CD4-positive, alpha-beta T cell (primary cell): ENCODE data around the gene TNFAIP1. TPM values are rescaled to one million over a fixed set of nuclear protein-coding genes. Genes with fewer than 3 reads are reported as not detected.

ENCODE experiments used
- ATAC-seq: fragments of 200-7000 bp; cut with Tn5 transposase; one replicate; pipeline ENCODE4 v1.10.0; 2022; ENCODE audit warnings: mild to moderate bottlenecking; ENCODE audit not compliant: poor library complexity
- CTCF ChIA-PET: fragments of 350-600 bp; sonication (Branson Sonifier 250); formaldehyde crosslinking; loops from one replicate; lab custom pipeline; 2021; ENCODE audit warnings: antibody characterized with exemption, inconsistent platforms; lab: Charles Lee
- POLR2A ChIA-PET: fragments of 350-600 bp; sonication (Branson Sonifier 250); formaldehyde crosslinking; loops from one replicate; lab custom pipeline; 2021; ENCODE audit warnings: antibody characterized with exemption, inconsistent platforms; lab: Charles Lee
- DNase-seq, 14 experiments: peaks; one replicate each; pipeline ENCODE4 v3.0.0-alpha.2; 2013 to 2020; ENCODE audit warnings: mixed read lengths in 2 of 14
- H3K27ac ChIP-seq, 2 donors: one replicate each; pipeline versions ENCODE4 v1.5.1 to v1.7.0; 2013; ENCODE audit warnings: low read length in 2 of 2, low read depth in 1 of 2, mild to moderate bottlenecking in 1 of 2
- H3K27me3 ChIP-seq, 2 experiments: 1 replicate in 1 of 2; 2 replicates in 1 of 2; pipeline versions ENCODE4 v1.6.1 to v1.7.0; 2013; ENCODE audit warnings: low read length in 2 of 2, control low read depth in 1 of 2, mild to moderate bottlenecking in 1 of 2, moderate library complexity in 1 of 2; ENCODE audit not compliant: insufficient read depth in 2 of 2, control insufficient read depth in 1 of 2
- H3K36me3 ChIP-seq: one replicate; pipeline ENCODE4 v1.6.1; 2013; ENCODE audit warnings: low read length, control low read depth; ENCODE audit not compliant: insufficient read depth
- H3K4me1 ChIP-seq: one replicate; pipeline ENCODE4 v1.6.1; 2013; ENCODE audit warnings: low read length, control low read depth; ENCODE audit not compliant: insufficient read depth
- H3K4me3 ChIP-seq: one replicate; pipeline ENCODE4 v1.5.1; 2013; ENCODE audit warnings: mild to moderate bottlenecking, low read length, moderate library complexity
- H3K9me3 ChIP-seq, 2 experiments: 1 replicate in 1 of 2; 2 replicates in 1 of 2; pipeline versions ENCODE4 v1.6.1 to v1.7.0; 2013; ENCODE audit warnings: low read length in 2 of 2, mild to moderate bottlenecking in 2 of 2, control low read depth in 1 of 2, moderate library complexity in 1 of 2; ENCODE audit not compliant: control insufficient read depth in 1 of 2, insufficient read depth in 1 of 2
- H3K27ac Mint-ChIP-seq: one replicate; pipeline ENCODE4 v1.8.0; 2020; ENCODE audit warnings: mixed read lengths
- H3K27me3 Mint-ChIP-seq: one replicate; pipeline ENCODE4 v1.8.0; 2021; ENCODE audit warnings: mixed read lengths
- H3K36me3 Mint-ChIP-seq: one replicate; pipeline ENCODE4 v1.8.0; 2021; ENCODE audit warnings: low read depth, mixed read lengths
- H3K4me1 Mint-ChIP-seq: one replicate; pipeline ENCODE4 v1.8.0; 2021; ENCODE audit warnings: low read depth, mixed read lengths
- H3K4me3 Mint-ChIP-seq: one replicate; pipeline ENCODE4 v1.8.0; 2020; ENCODE audit warnings: mild to moderate bottlenecking, mixed read lengths
- H3K9me3 Mint-ChIP-seq: one replicate; pipeline ENCODE4 v1.8.0; 2020; ENCODE audit warnings: mixed read lengths
- CTCF ChIP-seq: fragments of 200-600 bp; IDR thresholded peaks from one replicate; pipeline ENCODE4 v1.8.0; 2022; ENCODE audit warnings: antibody characterized with exemption, mild to moderate bottlenecking
- intact Hi-C, 2 experiments: fragments of 100-400 bp; cut with DNase I in 1 of 2; cut with micrococcal nuclease in 1 of 2; formaldehyde crosslinking; loops; one replicate each; pipeline versions ENCODE4 v1.15.1 to v1.9.0; 2023 to 2025; cut with DNase I, micrococcal nuclease
- total RNA-seq, 174 experiments: library from RNA in 2 of 174; stranded (reverse) in 2 of 174; gene quantifications; one replicate each; pipeline ENCODE4 v1.2.3 and lab custom pipeline; 2021 to 2026

The TNFAIP1 gene
- total RNA-seq, 2 experiments from 2014 or later = 9.5 to 12.1 TPM

GRCh38 chr17:28391401-28391800, 55.8 kb downstream of the TNFAIP1 start:
- POLR2A ChIA-PET = no interaction called here
- Histone ChIP-seq H3K4me1 (no peaks in the 10 kb centered on the region), H3K27me3 (no peaks in the 10 kb centered on the region), H3K4me3 (no peak overlapping the region), H3K36me3 (peaks cover 79% of the 10 kb centered on the region), H3K27ac (no peak overlapping the region), H3K9me3 (no peaks in the 10 kb centered on the region)
- TF ChIP-seq CTCF = no peak
- H3K27me3 Mint-ChIP-seq = no peaks in the 10 kb centered on the region
- H3K9me3 Mint-ChIP-seq = no peaks in the 10 kb centered on the region
- no peak for DNase-seq
- no peak overlapping the region for H3K4me3 Mint-ChIP-seq
- H3K4me1 Mint-ChIP-seq = no peaks in the 10 kb centered on the region
- CTCF ChIA-PET = no interaction called here
- intact Hi-C loops = no loop called here
- no peak overlapping the region for H3K27ac Mint-ChIP-seq
- ATAC-seq = no peak
- H3K36me3 Mint-ChIP-seq = peaks cover 74% of the 10 kb centered on the region

GRCh38 chr17:28392491-28392890, 56.9 kb downstream of the TNFAIP1 start:
- CTCF ChIA-PET = no interaction called here
- no peak for DNase-seq
- Mint-ChIP-seq H3K4me3 (no peak overlapping the region), H3K36me3 (peaks cover 72% of the 10 kb centered on the region), H3K27me3 (no peaks in the 10 kb centered on the region), H3K4me1 (no peaks in the 10 kb centered on the region), H3K27ac (no peak overlapping the region), H3K9me3 (no peaks in the 10 kb centered on the region)
- Histone ChIP-seq H3K27me3 (no peaks in the 10 kb centered on the region), H3K36me3 (peaks cover 86% of the 10 kb centered on the region), H3K4me1 (no peaks in the 10 kb centered on the region), H3K4me3 (no peak overlapping the region), H3K27ac (no peak overlapping the region), H3K9me3 (no peaks in the 10 kb centered on the region)
- no peak for TF ChIP-seq CTCF
- intact Hi-C loops = no loop called here
- POLR2A ChIA-PET = no interaction called here
- no peak for ATAC-seq

- no peak for TF ChIP-seq CTCF
- no peaks in the 10 kb centered on the region for H3K4me1 Mint-ChIP-seq
- ChIA-PET CTCF (no interaction called here), POLR2A (no interaction called here)
- no peak overlapping the region for H3K27ac Mint-ChIP-seq
- no peaks in the 10 kb centered on the region for H3K9me3 Mint-ChIP-seq
- no peak overlapping the region for H3K4me3 Mint-ChIP-seq
- H3K27ac ChIP-seq = no peak overlapping the region
- intact Hi-C loops = no loop called here
- DNase-seq (no peak), ATAC-seq (no peak)
- no peaks in the 10 kb centered on the region for H3K4me1 ChIP-seq
- H3K27me3 Mint-ChIP-seq = no peaks in the 10 kb centered on the region
- H3K9me3 ChIP-seq = no peaks in the 10 kb centered on the region
- no peak overlapping the region for H3K4me3 ChIP-seq
- peaks cover 54% of the 10 kb centered on the region for H3K36me3 Mint-ChIP-seq
- peaks cover 72% of the 10 kb centered on the region for H3K36me3 ChIP-seq
- H3K27me3 ChIP-seq = no peaks in the 10 kb centered on the region
Observed at GRCh38 chr17:28394337-28395116, 59.0 kb downstream of the TNFAIP1 start.
